WI38 (cell line): ENCODE measurements around the gene ST8SIA4.

Experiments
- H3K4me3 ChIP-seq: 2 replicates; pipeline ENCODE4 v1.5.1; 2011; ENCODE audit warnings: low read depth, mild to moderate bottlenecking, control low read depth, low read length
- TF ChIP-seq, protein P1 (sequence below): IDR thresholded peaks from 2 replicates; pipeline ENCODE4 v1.5.1; 2012; ENCODE audit warnings: low read depth, mild to moderate bottlenecking, control low read depth, low read length

The ST8SIA4 gene

DNA sequence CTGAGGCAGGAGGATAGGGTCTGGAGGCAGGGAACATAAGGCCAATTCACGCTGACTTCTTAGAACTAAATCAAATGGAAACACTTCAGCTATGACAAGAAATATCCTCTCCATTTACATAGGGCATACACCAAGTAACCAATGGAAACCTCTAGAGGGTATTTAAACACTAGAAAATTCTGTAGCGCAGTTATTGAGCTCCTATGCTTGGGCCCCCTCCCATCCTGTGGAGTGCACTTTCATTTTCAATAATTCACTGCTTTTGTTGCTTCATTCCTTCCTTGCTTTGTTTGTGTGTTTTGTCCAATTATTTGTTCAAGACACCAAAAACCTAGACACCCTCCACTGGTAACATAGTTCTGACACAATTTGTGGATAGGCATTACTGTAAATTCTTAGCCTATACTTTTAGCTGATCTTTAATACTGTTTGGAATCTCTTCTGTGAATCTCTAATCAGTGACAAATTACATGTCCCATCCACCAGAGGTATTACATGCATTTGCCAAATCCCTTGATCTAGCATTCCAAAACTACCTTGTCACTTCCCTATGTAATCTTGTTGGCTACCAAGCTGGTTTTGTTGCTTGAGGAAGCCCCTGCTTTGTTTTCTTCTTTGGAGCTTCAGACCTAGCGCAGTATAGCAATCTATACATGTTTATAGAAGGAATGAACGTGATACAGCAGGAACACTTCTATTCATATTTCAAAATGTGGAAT, 61.6 kb downstream of the ST8SIA4 start:
- TF ChIP-seq, protein P1, sequence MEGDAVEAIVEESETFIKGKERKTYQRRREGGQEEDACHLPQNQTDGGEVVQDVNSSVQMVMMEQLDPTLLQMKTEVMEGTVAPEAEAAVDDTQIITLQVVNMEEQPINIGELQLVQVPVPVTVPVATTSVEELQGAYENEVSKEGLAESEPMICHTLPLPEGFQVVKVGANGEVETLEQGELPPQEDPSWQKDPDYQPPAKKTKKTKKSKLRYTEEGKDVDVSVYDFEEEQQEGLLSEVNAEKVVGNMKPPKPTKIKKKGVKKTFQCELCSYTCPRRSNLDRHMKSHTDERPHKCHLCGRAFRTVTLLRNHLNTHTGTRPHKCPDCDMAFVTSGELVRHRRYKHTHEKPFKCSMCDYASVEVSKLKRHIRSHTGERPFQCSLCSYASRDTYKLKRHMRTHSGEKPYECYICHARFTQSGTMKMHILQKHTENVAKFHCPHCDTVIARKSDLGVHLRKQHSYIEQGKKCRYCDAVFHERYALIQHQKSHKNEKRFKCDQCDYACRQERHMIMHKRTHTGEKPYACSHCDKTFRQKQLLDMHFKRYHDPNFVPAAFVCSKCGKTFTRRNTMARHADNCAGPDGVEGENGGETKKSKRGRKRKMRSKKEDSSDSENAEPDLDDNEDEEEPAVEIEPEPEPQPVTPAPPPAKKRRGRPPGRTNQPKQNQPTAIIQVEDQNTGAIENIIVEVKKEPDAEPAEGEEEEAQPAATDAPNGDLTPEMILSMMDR, result no peak
- no peak overlapping the region for H3K4me3 ChIP-seq

DNA sequence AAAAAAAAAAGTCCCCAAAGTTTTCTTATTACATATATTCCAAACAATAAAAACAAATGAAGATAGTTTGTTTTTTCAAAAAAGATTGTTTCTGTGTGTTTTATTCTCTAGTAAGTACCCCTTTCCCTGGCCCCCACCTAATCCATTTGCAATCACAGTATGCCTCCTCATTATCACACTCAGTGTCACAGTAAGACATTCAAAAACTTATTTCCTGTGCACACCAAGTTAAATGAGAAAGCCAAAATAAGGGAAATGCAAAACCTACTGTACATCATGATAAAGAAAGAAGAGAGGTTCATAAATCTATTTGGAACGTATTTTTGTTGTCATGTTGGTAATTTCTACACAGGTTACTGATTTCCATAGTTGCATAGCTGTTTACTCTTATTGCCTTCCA, 62.3 kb downstream of the ST8SIA4 start:
- no peak overlapping the region for H3K4me3 ChIP-seq
- TF ChIP-seq, protein P1, result no peak

DNA sequence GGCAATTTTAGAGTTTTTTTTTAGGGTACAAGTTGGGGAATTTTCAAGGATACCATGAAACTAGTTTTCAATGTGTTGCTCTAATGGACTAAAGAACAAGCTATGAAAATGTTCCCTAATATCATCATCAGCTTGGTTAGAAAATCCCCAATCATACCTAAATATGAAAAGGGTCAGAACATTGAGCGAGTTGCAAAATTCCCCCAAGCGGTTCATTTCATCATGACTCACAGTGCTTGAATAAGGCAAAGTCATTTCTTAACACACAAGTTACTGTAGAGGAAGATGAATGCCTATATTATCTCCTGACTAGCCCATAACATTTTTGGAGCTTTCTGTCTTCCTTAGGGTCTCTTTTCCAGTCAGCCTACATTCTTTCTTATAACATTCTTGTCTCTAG, 62.7 kb downstream of the ST8SIA4 start:
- no peak overlapping the region for H3K4me3 ChIP-seq
- TF ChIP-seq, protein P1, result no peak

DNA sequence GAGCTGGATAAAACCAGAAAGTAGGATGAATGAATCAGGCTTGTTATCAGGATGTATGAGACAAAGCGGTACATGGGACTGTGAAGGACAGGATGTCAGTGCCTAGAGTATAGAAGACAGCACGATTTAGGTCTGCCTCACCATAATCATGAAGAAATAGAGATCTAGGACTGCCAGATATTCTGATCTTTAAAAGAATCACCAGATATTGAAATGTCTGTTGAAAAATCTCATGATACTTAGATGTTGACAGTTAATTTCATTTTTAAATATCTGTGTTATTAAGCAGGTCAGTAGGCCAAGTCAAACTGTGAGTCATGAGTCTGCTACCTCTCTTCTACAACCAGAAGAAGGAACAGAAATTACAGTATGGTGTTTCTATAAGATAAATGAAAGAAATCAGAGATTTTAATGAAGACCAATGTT, 65.0 kb downstream of the ST8SIA4 start:
- TF ChIP-seq, protein P1, result no peak
- no peak overlapping the region for H3K4me3 ChIP-seq

DNA sequence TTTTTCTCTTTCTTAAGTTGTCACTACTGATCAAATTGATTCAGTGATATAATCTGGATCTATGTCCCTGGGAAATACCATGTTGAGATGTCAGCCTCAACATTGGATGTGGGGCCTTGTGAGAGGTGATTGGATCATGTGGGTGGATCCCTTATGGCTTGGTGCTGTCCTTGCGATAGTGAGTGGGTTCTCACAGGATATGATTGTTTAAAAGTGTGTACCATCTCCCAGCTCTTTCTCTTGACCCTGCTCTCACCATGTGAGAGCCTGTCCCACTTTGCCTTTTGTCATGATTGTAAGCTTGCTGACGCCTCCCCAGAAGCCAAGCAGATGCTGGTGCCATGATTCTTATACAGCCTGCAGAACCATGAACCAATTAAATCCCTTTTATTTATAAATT, 68.6 kb downstream of the ST8SIA4 start:
- TF ChIP-seq, protein P1, result no peak
- H3K4me3 ChIP-seq, result no peak overlapping the region

DNA sequence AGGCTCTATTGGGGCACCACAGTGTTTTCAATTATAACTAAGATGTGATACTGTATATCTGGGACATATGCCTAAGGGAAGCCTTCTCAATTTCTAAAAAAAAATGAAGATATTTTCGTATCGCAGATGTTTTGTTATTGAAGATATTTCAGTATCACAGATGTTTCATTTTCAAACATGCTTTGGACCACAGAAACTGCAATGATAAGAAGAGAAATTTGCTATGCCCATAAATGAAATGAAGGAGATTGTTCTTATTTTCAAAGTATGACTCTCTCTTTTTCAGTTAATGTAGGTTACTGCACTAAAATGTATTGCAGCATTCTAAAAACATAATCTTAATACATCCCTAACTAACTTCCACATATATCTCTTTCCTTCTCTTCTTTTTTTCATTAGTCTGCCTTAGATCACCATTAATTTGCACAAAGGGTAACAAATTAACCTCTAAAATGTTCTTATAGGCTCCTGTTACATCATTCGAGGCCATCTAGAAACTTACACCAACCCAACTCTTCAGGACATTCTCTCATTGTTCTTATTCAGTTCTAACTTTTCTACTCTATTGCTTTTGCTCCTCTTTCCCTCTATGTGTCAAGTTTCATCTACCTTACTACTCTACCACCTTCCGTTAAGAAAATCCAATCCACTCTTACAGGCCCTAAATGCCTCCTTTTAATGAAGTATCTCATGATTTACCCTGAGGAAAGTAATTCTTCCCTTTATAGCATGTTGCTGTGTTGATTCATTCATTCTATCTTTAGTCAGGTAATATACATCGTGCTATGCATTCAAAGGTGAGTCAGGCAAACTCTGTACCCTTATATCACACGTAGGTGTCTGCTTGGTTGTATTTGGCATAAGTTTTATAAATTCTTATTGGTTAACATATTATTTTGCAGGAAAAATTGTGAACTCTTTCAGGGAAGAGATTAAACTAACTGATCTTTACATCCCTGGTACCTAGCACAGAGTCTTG, 70.5 kb downstream of the ST8SIA4 start:
- no peak overlapping the region for H3K4me3 ChIP-seq
- TF ChIP-seq, protein P1, result no peak

DNA sequence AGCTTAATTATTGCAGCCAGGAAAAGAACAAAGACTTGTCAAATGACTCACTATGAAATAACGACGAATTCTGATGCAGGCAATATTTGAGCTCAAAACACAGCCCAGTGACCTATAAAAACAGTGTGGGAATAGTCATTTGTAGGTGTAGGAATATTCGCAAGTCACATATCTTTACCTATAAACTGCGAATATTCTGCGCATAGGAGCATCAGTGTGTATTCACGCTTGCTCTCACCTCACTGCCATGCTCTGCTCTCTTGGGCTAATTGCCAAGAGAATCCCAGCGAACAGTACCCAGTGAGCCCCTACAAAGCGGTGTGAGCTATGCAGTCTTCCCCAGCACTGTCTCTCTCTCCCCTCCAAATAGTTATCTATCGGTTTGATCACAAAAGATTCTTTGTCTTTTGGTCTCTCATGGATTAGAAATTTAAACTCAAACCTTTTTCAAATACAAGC, 74.2 kb downstream of the ST8SIA4 start:
- TF ChIP-seq, protein P1, result no peak
- no peak overlapping the region for H3K4me3 ChIP-seq
